ENCODE data around the gene OVCA2.

Gene OVCA2

GRCh38 chr17:2041561-2042389, at the start of gene OVCA2:
Gene OVCA2 (plus strand): TSS chr17:2042022. CDS start chr17:2042048, 26 bp downstream.
- DNase-seq (ENCODE audit: low spot score) (peak; percentile 85), FAIRE-seq (peak; percentile 36)

DNA sequence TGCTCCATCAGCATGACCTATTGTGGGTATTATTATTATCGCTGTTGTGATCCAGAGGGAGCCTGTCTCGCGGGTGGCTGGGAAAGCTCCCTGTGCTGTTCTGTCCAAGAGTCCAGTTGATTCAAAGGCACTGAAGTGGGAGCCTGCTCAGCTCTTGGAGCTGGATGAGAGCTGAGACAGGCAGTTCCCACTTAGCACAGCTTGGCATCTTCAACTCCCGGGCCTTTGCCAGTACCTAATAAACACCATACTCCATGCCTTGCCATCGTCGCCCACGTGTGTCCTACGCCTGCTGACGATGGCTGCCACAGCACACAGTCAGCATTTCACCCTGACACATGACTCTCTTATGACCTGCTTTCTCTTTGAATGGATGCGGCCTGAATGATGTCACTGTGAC, 49.3 kb upstream of the OVCA2 start:
- DNase-seq (ENCODE audit: low spot score) (no peak), FAIRE-seq (no peak)

DNA sequence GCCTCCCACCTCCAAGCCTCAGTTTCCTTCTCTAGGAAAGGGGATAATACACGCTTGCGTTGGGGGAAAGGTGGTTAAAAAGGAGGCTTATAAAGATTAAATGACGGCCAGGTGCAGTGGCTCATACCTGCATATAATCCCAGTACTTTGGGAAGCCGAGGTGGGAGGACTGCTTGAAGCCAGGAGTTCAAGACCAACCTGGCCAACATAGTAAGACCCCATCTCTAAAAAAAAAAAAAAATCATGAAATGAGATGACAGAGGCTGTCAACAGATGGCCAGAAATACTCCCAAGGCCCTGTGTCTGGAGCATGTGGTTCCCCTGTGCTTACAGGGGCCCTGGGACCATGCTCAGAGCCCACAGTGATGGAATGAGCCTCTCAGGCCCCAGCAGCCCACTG, 47.1 kb upstream of the OVCA2 start:
- FAIRE-seq (no peak), DNase-seq (ENCODE audit: low spot score) (no peak)

GRCh38 chr17:1995321-1995892, 46.4 kb upstream of the OVCA2 start:
- DNase-seq (ENCODE audit: low spot score) (no peak), FAIRE-seq (no peak)

DNA sequence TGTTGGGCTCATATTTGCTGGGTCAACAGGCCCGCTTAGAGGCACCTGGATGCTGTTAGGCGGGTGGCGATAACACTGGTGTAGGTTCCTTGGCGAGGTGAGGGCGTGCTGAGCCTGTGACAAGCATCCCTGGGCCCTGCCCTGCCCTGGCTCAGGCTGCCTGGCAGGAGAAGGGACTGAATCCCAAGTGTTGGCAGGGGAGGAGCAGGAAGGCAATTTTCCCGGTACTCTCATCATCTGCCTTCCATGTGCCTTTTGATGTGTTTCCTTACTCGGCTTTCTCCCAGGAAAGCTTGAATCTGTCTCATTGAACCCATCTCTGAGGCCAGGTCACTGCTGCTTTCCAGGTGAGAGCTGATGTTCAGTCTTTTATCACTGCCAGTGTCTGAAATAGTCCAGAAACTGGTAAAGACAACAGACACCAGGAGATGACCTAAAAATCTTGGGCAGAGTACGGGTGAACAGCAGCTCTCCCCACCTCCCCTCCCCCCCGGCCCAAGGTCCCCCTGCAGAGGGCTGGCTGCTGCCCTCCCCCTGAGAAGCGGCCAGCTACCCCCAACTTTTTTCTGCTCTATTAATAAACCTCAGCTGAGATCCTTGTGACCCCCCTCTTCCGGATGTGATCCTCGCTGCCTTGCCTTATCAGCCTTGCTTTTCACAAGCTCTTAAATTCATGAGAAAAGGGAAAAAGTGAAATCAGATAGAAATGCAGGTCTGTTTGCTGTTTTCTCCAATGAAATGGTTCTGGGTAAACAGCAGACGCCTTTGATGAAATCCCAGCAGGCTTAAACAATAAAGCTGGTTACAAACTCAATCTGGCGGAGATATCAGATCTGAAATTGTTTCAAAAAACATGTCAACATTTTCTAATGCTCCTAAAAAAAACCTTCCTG, 45.7 kb upstream of the OVCA2 start:
- no peak for FAIRE-seq
- no peak for DNase-seq (ENCODE audit: low spot score)

- DNase-seq (ENCODE audit: low spot score): no peak
- FAIRE-seq: no peak
Observed at GRCh38 chr17:1996800-1997288, 45.0 kb upstream of the OVCA2 start.

GRCh38 chr17:1997289-1997926, 44.4 kb upstream of the OVCA2 start:
- peak; percentile 55 for DNase-seq (ENCODE audit: low spot score)
- FAIRE-seq: peak; percentile 11

- FAIRE-seq (no peak), DNase-seq (ENCODE audit: low spot score) (no peak)
Observed at GRCh38 chr17:1997927-1998742, 43.7 kb upstream of the OVCA2 start.

DNA sequence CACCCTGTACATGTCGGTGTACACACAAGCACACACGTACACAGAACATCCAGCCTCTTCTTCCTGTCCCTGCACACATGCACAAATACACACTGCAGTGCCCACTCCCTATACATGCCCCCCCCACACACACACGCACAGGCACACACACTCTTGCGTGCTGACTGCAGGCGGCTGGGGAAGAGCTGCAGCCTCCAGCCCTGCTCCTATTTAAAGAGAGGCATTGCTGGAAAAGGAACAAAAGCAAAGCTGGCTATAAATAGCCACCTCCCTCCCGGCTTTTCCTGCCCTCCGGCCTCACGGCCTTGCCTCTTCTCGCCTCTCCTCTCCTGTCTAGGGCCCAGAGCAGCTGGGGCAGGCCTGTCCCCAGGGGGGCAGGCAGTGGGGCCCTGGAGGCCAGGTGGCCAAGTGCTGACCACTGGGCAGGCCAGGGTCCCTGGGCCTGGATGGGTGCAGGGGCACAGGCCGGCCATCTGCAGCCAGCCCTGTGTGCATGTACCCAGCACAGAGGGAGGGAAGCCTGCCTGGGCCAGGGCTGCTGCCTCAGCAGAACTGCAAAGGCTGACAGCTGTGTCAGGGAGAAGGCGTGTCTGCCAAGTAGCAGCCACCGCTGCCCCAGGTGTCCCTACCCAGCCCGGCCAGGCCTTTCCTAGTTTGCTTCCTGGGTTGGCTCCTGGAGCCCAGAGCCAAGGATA, 42.1 kb upstream of the OVCA2 start:
- FAIRE-seq (no peak), DNase-seq (ENCODE audit: low spot score) (no peak)

DNA sequence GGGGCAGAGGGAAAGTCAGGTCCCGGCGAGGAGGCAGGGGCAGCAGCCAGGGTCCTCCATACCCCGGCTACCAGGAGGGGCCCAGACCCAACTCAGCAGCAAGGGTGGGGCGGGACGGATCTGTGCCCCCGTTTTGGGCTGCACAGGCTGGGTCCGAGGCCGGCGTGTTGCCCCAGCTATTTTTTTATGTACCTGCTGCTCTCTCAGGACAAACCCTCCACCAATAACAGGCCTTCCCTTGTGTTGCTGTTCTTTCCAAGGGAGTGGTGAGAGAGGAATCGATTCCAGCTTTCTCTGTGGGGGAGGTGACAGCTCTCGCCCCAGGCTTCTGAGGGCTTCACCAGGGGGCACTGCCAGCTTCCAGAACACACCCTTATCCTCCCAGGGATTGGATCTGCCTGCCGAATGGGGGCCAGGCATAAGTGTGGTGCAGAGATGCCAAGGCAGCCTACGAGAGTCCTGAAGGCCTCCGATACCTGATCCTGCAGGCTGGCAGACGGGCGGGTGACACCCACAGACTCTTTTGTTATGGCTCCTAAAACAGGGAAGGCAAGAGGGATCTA, 39.0 kb upstream of the OVCA2 start:
- FAIRE-seq (no peak), DNase-seq (ENCODE audit: low spot score) (no peak)

- FAIRE-seq (no peak), DNase-seq (ENCODE audit: low spot score) (no peak)
Observed at GRCh38 chr17:2003525-2003924, 38.3 kb upstream of the OVCA2 start.

DNA sequence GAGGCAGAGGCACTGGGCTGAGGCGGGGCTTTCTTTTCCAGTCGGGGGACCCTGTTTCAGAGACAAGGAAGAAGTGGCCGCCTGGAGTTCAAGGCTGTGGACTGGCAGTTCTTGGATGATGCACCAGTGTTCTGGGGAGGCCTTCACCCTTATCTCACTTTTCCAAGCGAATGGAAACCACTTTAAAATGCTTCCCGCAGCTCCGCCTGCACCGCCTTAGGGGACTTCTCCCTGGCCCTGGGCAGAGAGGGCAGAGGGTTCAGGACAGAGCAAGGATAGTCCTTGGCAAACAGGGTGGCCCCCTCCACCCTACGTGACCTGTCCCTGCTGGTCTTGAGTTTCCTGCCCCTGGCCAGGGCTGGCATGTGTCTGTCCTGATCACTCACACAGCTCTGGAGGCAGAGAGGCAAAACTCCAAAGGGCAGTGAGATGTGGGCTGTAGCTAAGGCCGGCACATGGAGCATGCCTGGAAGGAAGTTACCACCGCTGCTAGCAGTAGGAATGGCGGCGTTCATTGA, 37.3 kb upstream of the OVCA2 start:
- FAIRE-seq: no peak

GRCh38 chr17:2008332-2009126, 33.3 kb upstream of the OVCA2 start:
- no peak for FAIRE-seq
- DNase-seq (ENCODE audit: low spot score): no peak

More for the DNA sequence above, 37.3 kb upstream of the OVCA2 start:
- no peak for DNase-seq (ENCODE audit: low spot score)

DNA sequence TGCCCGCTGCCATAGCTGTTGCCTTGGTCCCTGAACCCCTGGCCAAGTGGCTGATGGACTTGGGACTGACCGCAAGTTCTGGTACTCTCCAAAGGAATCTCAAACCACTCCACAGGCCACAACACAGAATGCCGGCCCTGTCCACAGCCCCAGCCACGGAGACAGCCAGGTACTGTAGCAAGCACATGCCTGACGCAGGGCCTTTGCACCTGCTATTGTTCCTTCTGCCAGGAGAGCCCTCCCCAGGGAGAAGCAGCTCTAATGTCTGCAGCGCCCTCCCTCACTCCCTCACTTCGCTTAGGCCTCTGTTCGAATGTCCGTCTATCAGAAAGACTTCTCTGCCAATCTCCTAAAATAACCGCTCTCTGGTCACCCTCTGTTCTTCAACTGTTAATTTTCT, 32.1 kb upstream of the OVCA2 start:
- no peak for FAIRE-seq
- DNase-seq (ENCODE audit: low spot score): no peak

- no peak for DNase-seq (ENCODE audit: low spot score)
Observed at GRCh38 chr17:2011411-2012371, 30.1 kb upstream of the OVCA2 start.

GRCh38 chr17:2012499-2012898, 29.3 kb upstream of the OVCA2 start:
- DNase-seq (ENCODE audit: low spot score) (no peak), FAIRE-seq (no peak)

More at GRCh38 chr17:2011411-2012371, 30.1 kb upstream of the OVCA2 start:
- FAIRE-seq: no peak
